Measurements from ENCODE around the gene LDLR.
"Not testable (repeated sequence)": the region's sequence is repeated elsewhere in the genome, so short reads cannot be mapped to it uniquely, and the experiment has no call there.

The LDLR gene

GRCh38 chr19:11127905-11128304 lies 38.6 kb downstream of the LDLR start:
- no peak overlapping the region for H3K27ac ChIP-seq
- TF ChIP-seq CTCF (IDR thresholded peaks at IDR 0.05): no peak
- DNase-seq (ENCODE audit: low spot score): no peak
- H3K4me3 ChIP-seq: no peak overlapping the region

- TF ChIP-seq CTCF (IDR thresholded peaks at IDR 0.05): peak; percentile 84
- peak; percentile 85 for DNase-seq (ENCODE audit: low spot score)
Measured at GRCh38 chr19:11130824-11131455, 41.7 kb downstream of the LDLR start.

GRCh38 chr19:11131471-11131870 lies 42.2 kb downstream of the LDLR start:
- no peak overlapping the region for H3K4me3 ChIP-seq
- TF ChIP-seq CTCF (IDR thresholded peaks at IDR 0.05): no peak
- peak overlapping the region in 1 of 2 donors; percentile 72 for H3K27ac ChIP-seq
- no peak for DNase-seq (ENCODE audit: low spot score)

More at GRCh38 chr19:11130824-11131455, 41.7 kb downstream of the LDLR start:
- Histone ChIP-seq H3K4me3 (no peak overlapping the region), H3K27ac (peak overlapping the region in 1 of 2 donors; percentile 72)

GRCh38 chr19:11136400-11137101 lies 47.3 kb downstream of the LDLR start:
- no peak for TF ChIP-seq CTCF (IDR thresholded peaks at IDR 0.05)
- no peak overlapping the region for H3K4me3 ChIP-seq
- DNase-seq (ENCODE audit: low spot score): no peak
- H3K27ac ChIP-seq: peak overlapping the region; percentile 85 to 96

- peak; percentile 68 for TF ChIP-seq CTCF (IDR thresholded peaks at IDR 0.05)
- H3K4me3 ChIP-seq: peak overlapping the region; percentile 58
- peak; percentile 92 for DNase-seq (ENCODE audit: low spot score)
- H3K27ac ChIP-seq: peak overlapping the region; percentile 85 to 96
Measured at GRCh38 chr19:11137542-11138384, 48.5 kb downstream of the LDLR start.

GRCh38 chr19:11138601-11139300 lies 49.5 kb downstream of the LDLR start:
- TF ChIP-seq CTCF (IDR thresholded peaks at IDR 0.05): no peak
- peak; percentile 92 for DNase-seq (ENCODE audit: low spot score)
- H3K27ac ChIP-seq: peak overlapping the region; percentile 85 to 96
- peak overlapping the region; percentile 58 for H3K4me3 ChIP-seq

- H3K4me3 ChIP-seq; DNase-seq (ENCODE audit: low spot score): not testable (repeated sequence)
- peak overlapping the region; percentile 85 to 96 for H3K27ac ChIP-seq
Measured at GRCh38 chr19:11140023-11140538, 50.8 kb downstream of the LDLR start.

Measured in coronary artery (tissue), 2 donors.